Measurements from ENCODE around the gene RPL4. TPM values are rescaled to one million over a fixed set of nuclear protein-coding genes. Genes with fewer than 3 reads are reported as not detected.

RPL4 gene

Small RNA genes within 50 kb of the gene (small RNA-seq; reads per million reads assigned to genes)
- gene MIR4512 (ENCODE audit: low read depth) (not detected), gene RF01159 (ENCODE audit: low read depth) (not detected), gene SNORD16 (ENCODE audit: low read depth) (not detected), gene SNORD18A (ENCODE audit: low read depth) (not detected), gene SNORD18B (ENCODE audit: low read depth) (not detected), gene SNORD18C (ENCODE audit: low read depth) (not detected)
